HCT116 (cell line): ENCODE data around the gene MBD5. TPM values are rescaled to one million over a fixed set of nuclear protein-coding genes. Genes with fewer than 3 reads are reported as not detected.

Source experiments
- ATAC-seq: fragments of 200-7000 bp; cut with Tn5 transposase; 2 replicates; pipeline ENCODE4 v1.9.1; 2020; ENCODE audit warnings: mild to moderate bottlenecking, moderate library complexity
- BruUV-seq: library from RNA; stranded (reverse); fragments of 400-500 nt; replicated peaks from 2 replicates; lab custom pipeline; 2021; lab: Mats Ljungman, UMichigan
- CTCF ChIA-PET: fragments of 300-600 bp; sonication (Branson Sonifier 250); formaldehyde crosslinking; loops from one replicate; lab custom pipeline; 2021; ENCODE audit warnings: antibody characterized with exemption; lab: Charles Lee
- POLR2A ChIA-PET: fragments of 300-600, 350-600 bp; sonication (Branson Sonifier 250); formaldehyde crosslinking; loops from one replicate; lab custom pipeline; 2021; ENCODE audit warnings: antibody characterized with exemption; lab: Charles Lee
- RAD21 ChIA-PET, 2 experiments: fragments of 300-600 bp; sonication (Branson Sonifier 250); formaldehyde crosslinking; loops; one replicate each; lab custom pipeline; 2023; ENCODE audit warnings: low total read pairs in 2 of 2; ENCODE audit not compliant: uncharacterized antibody in 2 of 2, unreplicated experiment in 2 of 2, low non-redundant PET in 1 of 2; lab: Charles Lee
- DNase-seq: peaks from one replicate; pipeline ENCODE4 v3.0.0-alpha.2; 2010; ENCODE audit warnings: low read depth, low spot score
- H2AFZ ChIP-seq: fragments of 200-600 bp; shearing (Covaris generic), sonication (generic); 2 replicates; pipeline ENCODE4 v1.6.1; 2017; ENCODE audit warnings: low read depth, mixed run types, mixed read lengths, antibody characterized with exemption, low read length; ENCODE audit not compliant: poor library complexity, severe bottlenecking
- H3K27ac ChIP-seq: 2 replicates; pipeline ENCODE4 v1.5.1; 2012; ENCODE audit warnings: low read depth, low read length
- H3K27me3 ChIP-seq: fragments of 200-600 bp; sonication (generic); 2 replicates; pipeline ENCODE4 v1.6.1; 2016; ENCODE audit warnings: mixed run types, low read length, mixed read lengths; ENCODE audit not compliant: insufficient read depth
- H3K36me3 ChIP-seq, 2 experiments: fragments of 200-500 bp in 1 of 2; fragments of 200-600 bp in 1 of 2; sonication (Bioruptor generic) in 1 of 2; sonication (generic) in 1 of 2; 2 replicates each; pipeline versions ENCODE4 v1.5.1 to v1.6.1; 2014 to 2016; ENCODE audit warnings: low read length in 2 of 2, inconsistent platforms in 1 of 2, mixed read lengths in 1 of 2, mixed run types in 1 of 2; ENCODE audit not compliant: insufficient read depth in 2 of 2, control insufficient read depth in 1 of 2
- H3K4me1 ChIP-seq, 2 experiments: fragments of 200-600 bp in 1 of 2; sonication (generic) in 1 of 2; 2 replicates each; pipeline versions ENCODE4 v1.5.1 to v1.6.1; 2012 to 2017; ENCODE audit warnings: low read length in 2 of 2, inconsistent platforms in 1 of 2, mild to moderate bottlenecking in 1 of 2, mixed read lengths in 1 of 2, mixed run types in 1 of 2, moderate library complexity in 1 of 2; ENCODE audit not compliant: insufficient read depth in 2 of 2, control insufficient read depth in 1 of 2
- H3K4me2 ChIP-seq: fragments of 200-600 bp; sonication (generic); 2 replicates; pipeline ENCODE4 v1.6.1; 2017; ENCODE audit warnings: mixed run types, low read length, mixed read lengths
- H3K4me3 ChIP-seq, 2 experiments: fragments of 200-600 bp in 1 of 2; sonication (generic) in 1 of 2; replicated peaks in 1 of 2; 2 replicates each; pipeline ENCODE4 v1.5.1; 2011 to 2016; ENCODE audit warnings: low read length in 2 of 2, control low read depth in 1 of 2, low read depth in 1 of 2, mild to moderate bottlenecking in 1 of 2, mixed read lengths in 1 of 2, mixed run types in 1 of 2
- H3K79me2 ChIP-seq: fragments of 200-600 bp; sonication (generic); 2 replicates; pipeline ENCODE4 v1.6.1; 2017; ENCODE audit warnings: mild to moderate bottlenecking, mixed run types, low read length, moderate library complexity, mixed read lengths; ENCODE audit not compliant: insufficient read depth
- H3K9ac ChIP-seq: fragments of 200-600 bp; sonication (generic); 2 replicates; pipeline ENCODE4 v1.6.1; 2016; ENCODE audit warnings: low read length, mixed read lengths
- H3K9me2 ChIP-seq: fragments of 200-600 bp; sonication (generic), shearing (Covaris generic); 2 replicates; pipeline ENCODE4 v1.6.1; 2017; ENCODE audit warnings: mixed run types, mild to moderate bottlenecking, moderate library complexity; ENCODE audit not compliant: insufficient read depth
- H3K9me3 ChIP-seq, 2 experiments: fragments of 200-500 bp in 1 of 2; fragments of 200-600 bp in 1 of 2; sonication (Bioruptor generic) in 1 of 2; sonication (generic) in 1 of 2; 2 replicates each; pipeline ENCODE4 v1.6.1; 2014 to 2017; ENCODE audit warnings: low read length in 2 of 2, mixed read lengths in 2 of 2, inconsistent platforms in 1 of 2, low read depth in 1 of 2, mild to moderate bottlenecking in 1 of 2, mixed run types in 1 of 2, moderate library complexity in 1 of 2; ENCODE audit not compliant: control insufficient read depth in 1 of 2, insufficient read depth in 1 of 2
- H4K20me1 ChIP-seq: fragments of 200-600 bp; sonication (generic), shearing (Covaris generic); 2 replicates; pipeline ENCODE4 v1.6.1; 2017; ENCODE audit warnings: mixed run types, mild to moderate bottlenecking, moderate library complexity; ENCODE audit not compliant: insufficient read depth
- CBX3 ChIP-seq: IDR thresholded peaks from 2 replicates; pipeline ENCODE4 v1.6.1; 2012; ENCODE audit warnings: low read depth
- CEBPB ChIP-seq: IDR thresholded peaks from 2 replicates; pipeline ENCODE4 v1.6.1; 2012; ENCODE audit warnings: low read depth
- ELF1 ChIP-seq: IDR thresholded peaks from 2 replicates; pipeline ENCODE4 v1.6.1; 2012; ENCODE audit warnings: low read depth, borderline replicate concordance
- EZH2phosphoT487 ChIP-seq: fragments of 200-600 bp; IDR thresholded peaks from 2 replicates; pipeline ENCODE4 v1.6.1; 2018; ENCODE audit warnings: antibody characterized with exemption, borderline replicate concordance
- JUND ChIP-seq: IDR thresholded peaks from 2 replicates; pipeline ENCODE4 v1.6.1; 2012
- POLR2A ChIP-seq: IDR thresholded peaks from 2 replicates; pipeline ENCODE4 v1.7.0; 2011; ENCODE audit warnings: borderline replicate concordance; ENCODE audit not compliant: insufficient read depth, insufficient read length; ENCODE audit errors: extremely low read depth
- SIN3A ChIP-seq: IDR thresholded peaks from 2 replicates; pipeline ENCODE4 v1.6.1; 2012; ENCODE audit warnings: low read depth
- SP1 ChIP-seq: IDR thresholded peaks from 2 replicates; pipeline ENCODE4 v1.6.1; 2012; ENCODE audit warnings: low read depth
- SRF ChIP-seq: IDR thresholded peaks from 2 replicates; pipeline ENCODE4 v1.6.1; 2012; ENCODE audit warnings: low read depth
- TCF7L2 ChIP-seq: IDR thresholded peaks from 2 replicates; pipeline ENCODE4 v1.7.0; 2011; ENCODE audit warnings: borderline replicate concordance, inconsistent platforms; ENCODE audit not compliant: insufficient read depth, insufficient read length; ENCODE audit errors: extremely low read depth
- YY1 ChIP-seq: IDR thresholded peaks from 2 replicates; pipeline ENCODE4 v1.6.1; 2011; ENCODE audit warnings: low read length, low read depth, moderate library complexity, mild to moderate bottlenecking; ENCODE audit not compliant: insufficient replicate concordance; ENCODE audit errors: extremely low read depth
- ZFX ChIP-seq: fragments of 450-650 bp; IDR thresholded peaks from 2 replicates; pipeline ENCODE4 v1.6.1; 2017
- ZNF274 ChIP-seq: fragments of 200-500 bp; sonication (Bioruptor generic); IDR thresholded peaks from 2 replicates; pipeline ENCODE4 v1.6.1; 2014; ENCODE audit warnings: mild to moderate bottlenecking, low read depth, low read length, inconsistent platforms
- intact Hi-C: fragments of 100-400 bp; cut with micrococcal nuclease; formaldehyde crosslinking; loops from 2 replicates; pipeline ENCODE4 v1.10.0; 2022
- total RNA-seq: library from RNA; stranded (reverse); gene quantifications from one replicate; pipeline ENCODE4 v1.2.1, GENCODE V29; 2021; ENCODE audit not compliant: unreplicated experiment
- TF ChIP-seq, protein P1 (sequence below), 3 experiments: fragments of 200-600 bp in 1 of 3; sonication (generic) in 1 of 3; IDR thresholded peaks in 2 of 3; conservative IDR thresholded peaks in 1 of 3; 2 replicates each; pipeline ENCODE4 v1.5.1; 2012 to 2017; ENCODE audit warnings: low read depth in 2 of 3, low read length in 2 of 3, antibody characterized with exemption in 1 of 3, borderline replicate concordance in 1 of 3, control low read depth in 1 of 3, mild to moderate bottlenecking in 1 of 3, mixed read lengths in 1 of 3, mixed run types in 1 of 3, moderate library complexity in 1 of 3; ENCODE audit not compliant: insufficient read depth in 1 of 3
- TF ChIP-seq, protein P2 (sequence below): IDR thresholded peaks from 2 replicates; pipeline ENCODE4 v1.6.1; 2012
- TF ChIP-seq, protein P3 (sequence below): IDR thresholded peaks from 2 replicates; pipeline ENCODE4 v1.6.1; 2011; ENCODE audit warnings: mild to moderate bottlenecking, low read length, moderate library complexity; ENCODE audit not compliant: insufficient replicate concordance; ENCODE audit errors: extremely low read depth

Gene MBD5
- total RNA-seq, 1 experiment from 2014 or later, result 20.5 TPM

DNA sequence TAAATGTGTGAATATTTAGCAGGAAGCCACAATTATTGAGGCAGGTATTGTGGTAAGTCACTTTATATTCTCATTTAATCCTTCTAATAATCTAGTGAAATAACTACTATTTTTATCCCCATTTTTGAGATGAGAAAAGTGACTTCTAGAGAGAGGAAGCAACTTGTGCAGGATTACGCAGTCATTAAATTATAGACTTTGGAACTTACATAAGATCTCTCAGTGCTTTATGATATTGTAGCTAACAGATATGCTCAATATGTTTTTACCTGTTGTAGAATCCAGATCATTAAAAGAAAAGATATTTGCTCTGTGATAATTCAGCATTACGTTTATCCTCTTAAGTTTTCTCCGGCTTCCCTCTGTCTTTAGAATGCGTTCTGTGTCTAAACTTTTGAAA, 50.5 kb downstream of the MBD5 start (continued):
- TF ChIP-seq, protein P1, sequence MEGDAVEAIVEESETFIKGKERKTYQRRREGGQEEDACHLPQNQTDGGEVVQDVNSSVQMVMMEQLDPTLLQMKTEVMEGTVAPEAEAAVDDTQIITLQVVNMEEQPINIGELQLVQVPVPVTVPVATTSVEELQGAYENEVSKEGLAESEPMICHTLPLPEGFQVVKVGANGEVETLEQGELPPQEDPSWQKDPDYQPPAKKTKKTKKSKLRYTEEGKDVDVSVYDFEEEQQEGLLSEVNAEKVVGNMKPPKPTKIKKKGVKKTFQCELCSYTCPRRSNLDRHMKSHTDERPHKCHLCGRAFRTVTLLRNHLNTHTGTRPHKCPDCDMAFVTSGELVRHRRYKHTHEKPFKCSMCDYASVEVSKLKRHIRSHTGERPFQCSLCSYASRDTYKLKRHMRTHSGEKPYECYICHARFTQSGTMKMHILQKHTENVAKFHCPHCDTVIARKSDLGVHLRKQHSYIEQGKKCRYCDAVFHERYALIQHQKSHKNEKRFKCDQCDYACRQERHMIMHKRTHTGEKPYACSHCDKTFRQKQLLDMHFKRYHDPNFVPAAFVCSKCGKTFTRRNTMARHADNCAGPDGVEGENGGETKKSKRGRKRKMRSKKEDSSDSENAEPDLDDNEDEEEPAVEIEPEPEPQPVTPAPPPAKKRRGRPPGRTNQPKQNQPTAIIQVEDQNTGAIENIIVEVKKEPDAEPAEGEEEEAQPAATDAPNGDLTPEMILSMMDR (IDR thresholded peaks at IDR 0.05 in 2 of 3, conservative IDR thresholded peaks at IDR 0.05 in 1 of 3; ENCODE audit: borderline replicate concordance in 1 of 3, insufficient read depth in 1 of 3, low read depth in 2 of 3, low read length in 2 of 3), result no peak
- TF ChIP-seq ZFX (no peak), EZH2phosphoT487 (no peak)
- TF ChIP-seq, protein P2, sequence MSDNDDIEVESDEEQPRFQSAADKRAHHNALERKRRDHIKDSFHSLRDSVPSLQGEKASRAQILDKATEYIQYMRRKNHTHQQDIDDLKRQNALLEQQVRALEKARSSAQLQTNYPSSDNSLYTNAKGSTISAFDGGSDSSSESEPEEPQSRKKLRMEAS, result no peak
- TF ChIP-seq, all 23 proteins: peak for 0

DNA sequence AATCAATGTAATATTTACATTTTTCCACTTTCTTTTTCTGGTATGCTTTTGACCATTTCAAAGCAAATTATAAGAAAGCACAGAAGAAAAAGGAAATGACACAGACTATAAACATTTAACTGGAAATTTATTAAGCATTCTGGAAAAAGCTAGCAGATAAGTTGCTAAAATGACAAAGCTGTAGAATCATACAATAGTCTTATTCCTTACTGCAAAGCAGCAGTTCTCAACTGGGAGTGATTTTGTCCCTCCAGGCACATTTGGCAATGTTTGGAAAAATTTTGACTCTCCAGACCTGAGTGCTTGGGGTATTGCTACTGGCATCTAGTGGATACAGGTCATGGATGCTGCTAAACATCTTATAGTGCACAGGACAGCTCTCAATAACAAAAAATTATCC, 75.1 kb downstream of the MBD5 start:
- no peaks in the 10 kb centered on the region for H3K4me1 ChIP-seq
- DNase-seq, result no peak
- no peaks in the 10 kb centered on the region for H3K36me3 ChIP-seq
- H3K27ac ChIP-seq, result no peak overlapping the region
- H4K20me1 ChIP-seq, result no peaks in the 10 kb centered on the region
- ChIA-PET POLR2A (no interaction called here), CTCF (no interaction called here), RAD21 (no interaction called here)
- H3K4me3 ChIP-seq, result no peak overlapping the region
- intact Hi-C loops, result no loop called here
- H3K4me2 ChIP-seq, result no peak overlapping the region
- no peak overlapping the region for H3K9ac ChIP-seq
- no peaks in the 10 kb centered on the region for H3K27me3 ChIP-seq
- BruUV-seq, result no TSS peak
- no peak for ATAC-seq
- no peaks in the 10 kb centered on the region for H3K9me2 ChIP-seq
- H3K9me3 ChIP-seq, result no peaks in the 10 kb centered on the region
- H3K79me2 ChIP-seq, result no peaks in the 10 kb centered on the region
- no peak overlapping the region for H2AFZ ChIP-seq
- TF ChIP-seq ZNF274 (no peak), SRF (no peak), TCF7L2 (no peak), ZFX (no peak), SIN3A (no peak), SP1 (no peak), ELF1 (no peak), JUND (no peak), EZH2phosphoT487 (no peak), POLR2A (no peak), CBX3 (no peak), YY1 (no peak), CEBPB (no peak)
- TF ChIP-seq, protein P2, result no peak
- TF ChIP-seq, protein P3, sequence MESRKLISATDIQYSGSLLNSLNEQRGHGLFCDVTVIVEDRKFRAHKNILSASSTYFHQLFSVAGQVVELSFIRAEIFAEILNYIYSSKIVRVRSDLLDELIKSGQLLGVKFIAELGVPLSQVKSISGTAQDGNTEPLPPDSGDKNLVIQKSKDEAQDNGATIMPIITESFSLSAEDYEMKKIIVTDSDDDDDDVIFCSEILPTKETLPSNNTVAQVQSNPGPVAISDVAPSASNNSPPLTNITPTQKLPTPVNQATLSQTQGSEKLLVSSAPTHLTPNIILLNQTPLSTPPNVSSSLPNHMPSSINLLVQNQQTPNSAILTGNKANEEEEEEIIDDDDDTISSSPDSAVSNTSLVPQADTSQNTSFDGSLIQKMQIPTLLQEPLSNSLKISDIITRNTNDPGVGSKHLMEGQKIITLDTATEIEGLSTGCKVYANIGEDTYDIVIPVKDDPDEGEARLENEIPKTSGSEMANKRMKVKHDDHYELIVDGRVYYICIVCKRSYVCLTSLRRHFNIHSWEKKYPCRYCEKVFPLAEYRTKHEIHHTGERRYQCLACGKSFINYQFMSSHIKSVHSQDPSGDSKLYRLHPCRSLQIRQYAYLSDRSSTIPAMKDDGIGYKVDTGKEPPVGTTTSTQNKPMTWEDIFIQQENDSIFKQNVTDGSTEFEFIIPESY, result no peak
- TF ChIP-seq, protein P1 (IDR thresholded peaks at IDR 0.05 in 2 of 3, conservative IDR thresholded peaks at IDR 0.05 in 1 of 3; ENCODE audit: borderline replicate concordance in 1 of 3, insufficient read depth in 1 of 3, low read depth in 2 of 3, low read length in 2 of 3), result no peak
